OCI-LY7 (cell line): ENCODE measurements around the gene FBLN1. TPM values are rescaled to one million over a fixed set of nuclear protein-coding genes. Genes with fewer than 3 reads are reported as not detected.

Experiments
- BruUV-seq: library from RNA; stranded (reverse); fragments of 400-500 nt; replicated peaks from 2 replicates; lab custom pipeline; 2021; lab: Mats Ljungman, UMichigan
- CTCF ChIA-PET: fragments of 300-600 bp; sonication (Branson Sonifier 250); formaldehyde crosslinking; loops from one replicate; lab custom pipeline; 2022; ENCODE audit warnings: antibody characterized with exemption; ENCODE audit not compliant: unreplicated experiment; lab: Charles Lee
- POLR2A ChIA-PET: fragments of 300-600 bp; sonication (Branson Sonifier 250); formaldehyde crosslinking; loops from one replicate; lab custom pipeline; 2022; ENCODE audit warnings: antibody characterized with exemption; lab: Charles Lee
- DNase-seq: peaks from one replicate; pipeline ENCODE4 v3.0.0-alpha.2; 2015; ENCODE audit warnings: low spot score
- H2AFZ ChIP-seq: fragments of 200-600 bp; sonication (generic), shearing (Covaris generic); 2 replicates; pipeline ENCODE4 v1.6.1; 2014; ENCODE audit warnings: mild to moderate bottlenecking, antibody characterized with exemption, low read length, moderate library complexity
- H3K27ac ChIP-seq: fragments of 200-600 bp; sonication (generic); 2 replicates; pipeline ENCODE4 v1.5.1; 2014; ENCODE audit warnings: mixed run types, low read depth, mild to moderate bottlenecking, moderate library complexity, low read length, inconsistent platforms; ENCODE audit not compliant: poor library complexity, severe bottlenecking
- H3K36me3 ChIP-seq: fragments of 200-600 bp; sonication (generic); 2 replicates; pipeline ENCODE4 v1.6.1; 2014; ENCODE audit warnings: mild to moderate bottlenecking, antibody characterized with exemption, low read length, moderate library complexity, mixed read lengths; ENCODE audit not compliant: insufficient read depth
- H3K4me1 ChIP-seq: fragments of 200-600 bp; sonication (generic); 2 replicates; pipeline ENCODE4 v1.5.1; 2014; ENCODE audit warnings: mild to moderate bottlenecking, low read length; ENCODE audit not compliant: insufficient read depth, poor library complexity, severe bottlenecking
- H3K4me2 ChIP-seq: fragments of 200-600 bp; sonication (generic); 2 replicates; pipeline ENCODE4 v1.6.1; 2014; ENCODE audit warnings: mild to moderate bottlenecking, low read length
- H3K4me3 ChIP-seq: fragments of 200-600 bp; sonication (generic); 2 replicates; pipeline ENCODE4 v1.5.1; 2014; ENCODE audit warnings: mild to moderate bottlenecking, low read depth, low read length; ENCODE audit not compliant: poor library complexity, severe bottlenecking
- H3K79me2 ChIP-seq: fragments of 200-600 bp; sonication (generic); 2 replicates; pipeline ENCODE4 v1.6.1; 2016; ENCODE audit warnings: low read depth, mild to moderate bottlenecking, low read length, moderate library complexity, mixed read lengths; ENCODE audit not compliant: insufficient read depth
- H3K9me2 ChIP-seq: fragments of 200-600 bp; sonication (generic); 2 replicates; pipeline ENCODE4 v1.6.1; 2016; ENCODE audit warnings: mild to moderate bottlenecking, low read length, mixed read lengths; ENCODE audit not compliant: insufficient read depth
- H3K9me3 ChIP-seq: fragments of 200-600 bp; sonication (generic); 2 replicates; pipeline ENCODE4 v1.6.1; 2014; ENCODE audit warnings: mild to moderate bottlenecking, mixed run types, low read length, mixed read lengths
- H4K20me1 ChIP-seq: fragments of 200-600 bp; sonication (generic); 2 replicates; pipeline ENCODE4 v1.6.1; 2014; ENCODE audit warnings: mild to moderate bottlenecking, antibody characterized with exemption, low read length, moderate library complexity, mixed read lengths; ENCODE audit not compliant: insufficient read depth
- EZH2phosphoT487 ChIP-seq: fragments of 200-600 bp; sonication (generic); IDR thresholded peaks from 2 replicates; pipeline ENCODE4 v1.6.1; 2018; ENCODE audit warnings: low read depth, borderline replicate concordance, mild to moderate bottlenecking, mixed run types, antibody characterized with exemption, low read length, moderate library complexity, mixed read lengths
- intact Hi-C: fragments of 100-400 bp; cut with micrococcal nuclease; formaldehyde crosslinking; loops from one replicate; pipeline ENCODE4 v1.10.0; 2022; ENCODE audit not compliant: unreplicated experiment
- total RNA-seq, 2 experiments: library from RNA; depleted of rRNA in 1 of 2; stranded (reverse); fragments of >200 nt in 1 of 2; shearing (Covaris generic) in 1 of 2; gene quantifications; 2 replicates each; pipeline ENCODE4 v1.2.3, GENCODE V29; 2014 to 2022
- TF ChIP-seq, protein P1 (sequence below): fragments of 200-600 bp; sonication (generic); conservative IDR thresholded peaks from 2 replicates; pipeline ENCODE4 v1.5.1; 2014; ENCODE audit warnings: mild to moderate bottlenecking, antibody characterized with exemption, low read length, moderate library complexity, mixed read lengths

Gene FBLN1
- total RNA-seq, 2 experiments from 2014 or later = not detected

DNA sequence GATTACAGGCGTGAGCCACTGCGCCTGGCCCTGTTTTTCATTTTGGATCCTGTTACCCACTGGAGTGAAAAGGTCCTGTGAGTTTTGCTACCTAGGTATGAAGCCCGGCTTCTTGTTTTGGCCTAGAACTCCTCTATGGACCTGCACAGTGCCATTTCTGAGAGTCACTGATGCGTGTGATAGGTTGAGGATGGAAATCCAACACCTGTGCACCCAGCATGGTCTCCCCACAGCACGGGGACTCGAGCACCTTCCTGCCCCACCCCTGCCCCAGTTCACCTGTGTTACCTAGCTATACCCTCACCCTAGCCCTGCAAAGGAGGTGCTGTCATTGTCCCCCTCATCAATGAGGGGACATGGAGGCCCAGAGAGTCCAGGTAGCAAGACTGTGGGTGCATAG, 5.1 kb downstream of the FBLN1 start:
- Histone ChIP-seq H3K9me2 (no peaks in the 10 kb centered on the region), H2AFZ (no peak overlapping the region), H3K79me2 (no peaks in the 10 kb centered on the region), H3K27ac (no peak overlapping the region), H3K36me3 (no peaks in the 10 kb centered on the region), H3K4me1 (no peaks in the 10 kb centered on the region), H3K9me3 (no peaks in the 10 kb centered on the region), H3K4me3 (no peak overlapping the region), H4K20me1 (no peaks in the 10 kb centered on the region), H3K4me2 (no peak overlapping the region)
- ChIA-PET CTCF (no interaction called here), POLR2A (no interaction called here)
- DNase-seq = no peak
- TF ChIP-seq, protein P1, sequence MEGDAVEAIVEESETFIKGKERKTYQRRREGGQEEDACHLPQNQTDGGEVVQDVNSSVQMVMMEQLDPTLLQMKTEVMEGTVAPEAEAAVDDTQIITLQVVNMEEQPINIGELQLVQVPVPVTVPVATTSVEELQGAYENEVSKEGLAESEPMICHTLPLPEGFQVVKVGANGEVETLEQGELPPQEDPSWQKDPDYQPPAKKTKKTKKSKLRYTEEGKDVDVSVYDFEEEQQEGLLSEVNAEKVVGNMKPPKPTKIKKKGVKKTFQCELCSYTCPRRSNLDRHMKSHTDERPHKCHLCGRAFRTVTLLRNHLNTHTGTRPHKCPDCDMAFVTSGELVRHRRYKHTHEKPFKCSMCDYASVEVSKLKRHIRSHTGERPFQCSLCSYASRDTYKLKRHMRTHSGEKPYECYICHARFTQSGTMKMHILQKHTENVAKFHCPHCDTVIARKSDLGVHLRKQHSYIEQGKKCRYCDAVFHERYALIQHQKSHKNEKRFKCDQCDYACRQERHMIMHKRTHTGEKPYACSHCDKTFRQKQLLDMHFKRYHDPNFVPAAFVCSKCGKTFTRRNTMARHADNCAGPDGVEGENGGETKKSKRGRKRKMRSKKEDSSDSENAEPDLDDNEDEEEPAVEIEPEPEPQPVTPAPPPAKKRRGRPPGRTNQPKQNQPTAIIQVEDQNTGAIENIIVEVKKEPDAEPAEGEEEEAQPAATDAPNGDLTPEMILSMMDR = no peak
- TF ChIP-seq EZH2phosphoT487 = no peak
- intact Hi-C loops = no loop called here
- no TSS peak for BruUV-seq

DNA sequence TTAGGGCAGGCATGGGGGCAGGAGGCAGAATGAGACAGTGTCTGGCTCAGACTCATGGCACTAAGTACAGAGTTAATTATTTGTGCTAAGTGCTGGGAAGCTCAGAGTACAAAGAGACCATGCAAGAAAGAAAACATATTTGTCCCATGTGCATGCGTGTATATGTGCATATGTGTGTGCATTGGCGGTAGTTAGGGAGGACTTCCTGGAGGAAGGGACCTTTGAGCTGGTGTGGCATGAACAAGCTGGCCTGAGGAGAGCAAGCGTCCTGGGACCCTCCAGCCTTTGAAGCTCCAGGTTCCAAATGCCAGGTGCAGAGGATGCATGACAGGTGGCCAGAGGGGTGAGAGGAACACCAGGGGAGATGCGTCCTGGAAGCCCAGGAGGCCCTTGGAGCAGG, 6.1 kb downstream of the FBLN1 start:
- intact Hi-C loops = no loop called here
- H3K79me2 ChIP-seq = no peaks in the 10 kb centered on the region
- TF ChIP-seq, protein P1 = no peak
- TF ChIP-seq EZH2phosphoT487 = no peak
- no peaks in the 10 kb centered on the region for H3K9me2 ChIP-seq
- H3K4me3 ChIP-seq = no peak overlapping the region
- H3K9me3 ChIP-seq = no peaks in the 10 kb centered on the region
- H3K27ac ChIP-seq = no peak overlapping the region
- no peaks in the 10 kb centered on the region for H3K4me1 ChIP-seq
- no peaks in the 10 kb centered on the region for H4K20me1 ChIP-seq
- DNase-seq = no peak
- BruUV-seq = no TSS peak
- no peaks in the 10 kb centered on the region for H3K36me3 ChIP-seq
- no peak overlapping the region for H3K4me2 ChIP-seq
- ChIA-PET CTCF (no interaction called here), POLR2A (no interaction called here)
- H2AFZ ChIP-seq = no peak overlapping the region

DNA sequence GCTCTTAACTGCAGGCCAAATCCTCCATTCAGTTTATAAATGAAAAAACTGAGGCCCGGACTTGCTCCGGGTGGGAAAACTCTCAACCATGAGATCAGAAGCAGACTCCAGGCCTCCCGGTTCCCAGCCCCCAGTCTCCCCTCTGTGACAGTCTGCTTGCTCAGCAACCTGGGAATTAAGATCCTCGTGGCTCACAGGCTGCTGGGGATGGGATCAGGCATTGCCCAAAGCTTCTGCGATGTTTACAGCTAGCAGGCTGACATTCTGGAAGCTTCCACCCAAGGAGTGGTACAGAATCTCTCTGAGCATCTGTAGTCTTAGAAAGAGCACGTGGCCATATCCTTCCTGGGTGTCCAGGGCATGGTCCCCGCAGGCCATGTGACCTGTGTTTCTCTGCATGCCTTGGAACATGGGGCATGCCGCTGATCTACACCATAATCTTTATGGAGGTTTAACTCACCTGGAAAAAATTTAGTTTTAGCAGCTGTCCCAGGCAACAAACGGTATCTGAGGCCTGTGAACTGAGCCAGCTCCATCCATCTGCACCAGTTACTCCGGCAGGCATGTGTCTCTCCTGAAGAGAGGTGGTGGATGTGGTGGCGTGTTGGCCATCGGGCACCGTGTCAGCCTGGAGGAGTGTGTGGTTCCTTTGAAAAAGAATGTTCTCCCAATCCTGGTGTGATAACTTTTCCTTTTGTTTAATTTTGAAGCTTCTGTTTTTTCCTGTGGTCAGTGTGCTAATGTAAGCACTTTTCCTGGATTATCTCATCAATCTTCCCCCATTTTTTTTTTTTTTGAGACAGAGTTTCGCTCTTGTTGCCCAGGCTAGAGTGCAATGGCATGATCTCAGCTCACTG, 7.9 kb downstream of the FBLN1 start:
- POLR2A ChIA-PET = no interaction called here
- no TSS peak for BruUV-seq
- no peaks in the 10 kb centered on the region for H3K79me2 ChIP-seq

More for the DNA sequence above, 7.9 kb downstream of the FBLN1 start:
- Histone ChIP-seq H3K9me3 (no peaks in the 10 kb centered on the region), H4K20me1 (no peaks in the 10 kb centered on the region), H3K4me2 (no peak overlapping the region), H2AFZ (no peak overlapping the region), H3K27ac (no peak overlapping the region), H3K9me2 (no peaks in the 10 kb centered on the region), H3K36me3 (no peaks in the 10 kb centered on the region), H3K4me1 (no peaks in the 10 kb centered on the region), H3K4me3 (no peak overlapping the region)
- CTCF ChIA-PET = no interaction called here
- no peak for DNase-seq
- intact Hi-C loops = no loop called here
- no peak for TF ChIP-seq EZH2phosphoT487
- TF ChIP-seq, protein P1 = no peak
